ENCODE data around the gene NPAS2. TPM values are rescaled to one million over a fixed set of nuclear protein-coding genes. Genes with fewer than 3 reads are reported as not detected.

The NPAS2 gene
- total and polyA plus RNA-seq, 2 of the 8 experiments (the other 6 are each of a cell fraction or from before 2014, with no cell fraction given), result 1.8 to 1.9 TPM

GRCh38 chr2:100921685-100922161 lies 101.8 kb downstream of the NPAS2 start (continued):
- no peak for TF ChIP-seq CTCF (IDR thresholded peaks at IDR 0.05; ENCODE audit: control extremely low read depth in 1 of 3, insufficient read depth in 1 of 3, low read depth in 1 of 3, low read length in 3 of 3)
- TF ChIP-seq RFX5 (IDR thresholded peaks at IDR 0.05; ENCODE audit: borderline replicate concordance, low read depth, low read length), result no peak
- TF ChIP-seq MAX (IDR thresholded peaks at IDR 0.05), result no peak
- TF ChIP-seq SRF (IDR thresholded peaks at IDR 0.05; ENCODE audit: low read depth, low read length), result no peak
- TF ChIP-seq USF2 (IDR thresholded peaks at IDR 0.05; ENCODE audit: low read length), result no peak
- no peak for TF ChIP-seq CHD2 (IDR thresholded peaks at IDR 0.05; ENCODE audit: low read length)

Data from H1 (cell line).